HL-60/S4 treated with phorbol 12-myristate 13-acetate at 8.2 ng/mL for 4 days and 3 days (cell line): Measurements from ENCODE around the gene ARHGAP28.
"Not testable (repeated sequence)": the region's sequence is repeated elsewhere in the genome, so short reads cannot be mapped to it uniquely, and the experiment has no call there.

Experiments used
- in situ Hi-C: fragments of 300-500 bp; cut with MboI; formaldehyde crosslinking; loops from 2 replicates; pipeline ENCODE4 v1.15.0; 2022; ENCODE audit warnings: low sequenced_read_pairs

Gene ARHGAP28

DNA sequence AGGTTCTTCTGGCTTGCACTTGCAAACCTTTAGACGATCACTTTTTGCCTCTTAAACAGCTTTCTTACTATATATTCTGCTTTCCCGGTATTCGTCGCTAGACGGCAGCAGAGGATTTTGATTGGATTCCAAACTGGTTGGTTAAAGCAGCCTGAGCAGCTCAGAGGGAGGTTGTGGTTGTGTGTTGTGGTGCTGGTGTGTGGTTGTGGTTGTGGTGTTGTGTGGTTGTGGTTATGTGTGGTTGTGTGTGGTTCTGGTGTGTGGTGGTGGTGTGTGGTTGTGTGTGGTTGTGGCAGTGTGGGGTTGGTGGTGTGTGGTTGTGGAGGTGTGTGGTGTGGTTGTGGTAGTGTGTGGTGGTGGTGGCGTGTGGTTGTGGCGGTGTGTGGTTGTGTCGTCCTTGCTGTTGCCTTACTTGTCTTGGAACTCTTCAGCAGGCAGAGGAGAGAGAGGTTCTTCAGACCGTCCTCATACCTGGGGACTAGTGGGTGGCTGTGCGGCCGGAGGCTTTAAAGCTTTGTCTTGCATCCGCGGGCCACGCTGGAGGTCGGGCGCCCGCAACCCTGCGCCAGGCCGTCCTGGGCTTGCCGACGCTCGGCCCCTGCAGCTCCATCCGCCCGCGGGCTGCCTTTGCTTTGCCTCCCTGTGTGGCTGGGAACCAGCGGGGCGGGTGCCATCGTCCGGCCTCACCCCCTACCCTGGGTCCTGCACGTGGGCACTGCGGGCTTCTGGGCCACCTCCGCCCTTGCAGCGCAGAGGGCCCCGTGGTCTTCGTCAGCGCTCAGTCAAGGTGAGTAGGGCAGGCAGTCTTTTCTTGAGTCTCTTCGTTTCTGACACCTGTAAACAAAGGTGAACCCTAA is 190.8 kb downstream of the ARHGAP28 start:
- in situ Hi-C loops = no loop called here

DNA sequence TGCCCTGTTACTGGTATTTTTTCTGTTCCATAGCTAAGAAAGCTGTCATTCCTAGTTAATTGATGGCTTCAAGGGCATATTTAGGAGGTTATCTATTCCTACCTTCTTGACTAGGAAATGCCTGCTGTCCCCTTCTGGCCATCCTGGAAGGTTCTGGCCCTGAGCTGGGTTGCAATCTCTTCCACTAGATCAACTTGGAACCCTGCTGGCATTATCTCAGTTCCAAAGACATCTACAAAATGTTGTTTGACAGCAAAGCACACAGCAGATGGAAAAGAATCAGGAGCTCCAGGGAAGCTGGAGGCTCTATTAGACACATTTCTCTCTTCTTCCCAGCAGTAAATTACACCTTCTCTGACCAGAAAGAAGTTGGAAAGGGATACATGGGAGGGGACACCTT is 192.1 kb downstream of the ARHGAP28 start:
- in situ Hi-C loops = no loop called here

DNA sequence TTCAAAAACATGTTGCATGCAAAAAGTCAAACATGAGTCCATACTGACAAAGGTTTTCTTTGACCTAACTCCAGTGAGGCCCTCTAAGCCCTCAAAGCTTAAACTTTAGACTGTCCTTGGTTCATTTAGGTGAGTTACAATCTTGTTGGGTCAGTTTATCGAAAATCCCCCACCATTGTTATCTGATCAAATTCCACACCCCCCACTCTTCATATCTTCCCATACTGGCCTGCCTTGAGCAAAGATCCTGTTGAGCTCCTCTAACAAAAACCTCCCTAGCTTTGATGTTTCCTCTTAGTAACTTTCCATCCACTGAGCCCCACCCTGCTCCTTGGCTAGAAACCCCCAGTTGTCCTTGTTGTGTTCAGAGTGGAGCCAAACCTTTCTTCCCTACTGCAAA is 193.7 kb downstream of the ARHGAP28 start:
- in situ Hi-C loops = no loop called here

DNA sequence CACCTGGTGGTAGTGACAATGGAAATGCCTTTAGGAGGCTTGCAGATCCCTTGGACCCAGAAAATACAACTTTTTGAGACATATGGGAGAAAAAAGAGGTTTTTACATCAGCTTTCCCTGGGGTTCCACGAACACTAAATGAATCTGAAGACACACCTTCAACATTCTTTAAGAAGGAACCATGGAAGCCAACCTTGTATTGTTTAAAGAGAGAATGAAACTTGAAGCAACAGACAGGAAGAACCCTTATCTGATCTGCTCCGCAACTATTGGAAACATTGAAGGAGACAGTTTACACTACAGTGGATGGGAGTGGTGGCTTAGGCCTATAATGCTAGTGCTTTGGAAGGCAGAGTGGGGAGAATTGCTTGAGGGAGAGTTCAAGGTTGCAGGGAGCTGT is 197.6 kb downstream of the ARHGAP28 start:
- in situ Hi-C loops = no loop called here

DNA sequence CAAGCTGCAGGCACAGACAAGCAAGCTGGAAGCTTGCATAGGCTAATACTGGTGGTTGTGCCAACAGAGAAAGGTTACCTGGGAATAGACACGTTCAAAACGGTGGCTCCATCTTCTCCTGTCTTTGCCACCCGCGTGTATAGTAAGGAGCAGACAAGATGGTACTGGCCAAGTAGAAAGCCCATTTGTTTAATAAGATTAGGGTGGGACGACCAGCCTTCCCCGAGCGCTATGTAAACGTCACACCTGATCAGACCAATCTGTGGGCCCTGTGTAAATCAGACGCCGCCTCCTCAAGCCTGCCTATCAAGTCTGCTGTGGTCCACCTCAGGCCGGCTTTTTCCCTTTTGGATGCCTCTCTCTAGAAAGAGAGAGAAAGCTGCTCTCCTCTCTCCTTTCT is 198.8 kb downstream of the ARHGAP28 start:
- in situ Hi-C loops = no loop called here

DNA sequence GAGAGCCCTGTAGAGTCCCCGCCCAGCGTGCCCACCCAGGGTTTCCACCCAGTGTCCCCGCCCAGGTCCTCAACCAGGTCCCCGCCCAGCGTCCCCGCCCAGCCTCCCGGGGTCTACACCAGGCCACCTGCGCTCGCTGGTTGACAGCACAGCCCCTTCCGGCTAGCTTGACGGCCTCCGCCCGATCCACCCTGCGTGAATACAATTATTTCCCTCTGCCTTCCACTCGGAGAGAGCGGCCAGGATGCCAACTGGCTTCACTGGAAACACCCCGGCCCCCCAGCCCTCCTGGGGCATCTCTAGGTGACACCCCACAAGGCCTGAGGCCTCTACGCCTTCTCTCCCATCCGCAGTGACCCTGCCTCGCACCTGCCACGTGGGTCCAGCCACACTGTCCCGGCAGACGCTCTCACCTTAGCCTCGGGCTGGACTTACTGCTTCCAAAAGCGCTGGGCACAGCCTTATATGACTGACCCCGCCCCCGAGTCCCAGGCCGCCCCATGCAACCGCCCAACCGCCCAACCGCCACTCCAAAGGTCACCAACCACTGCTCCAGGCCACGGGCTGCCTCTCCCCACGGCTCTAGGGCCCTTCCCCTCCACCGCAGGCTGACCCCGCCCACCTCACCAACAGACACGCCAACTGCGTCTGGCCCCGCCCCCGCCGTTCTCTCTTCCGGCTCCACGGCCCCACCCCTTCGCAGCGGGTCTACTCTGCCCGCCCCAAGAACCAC is 200.0 kb downstream of the ARHGAP28 start:
- in situ Hi-C loops = no loop called here

DNA sequence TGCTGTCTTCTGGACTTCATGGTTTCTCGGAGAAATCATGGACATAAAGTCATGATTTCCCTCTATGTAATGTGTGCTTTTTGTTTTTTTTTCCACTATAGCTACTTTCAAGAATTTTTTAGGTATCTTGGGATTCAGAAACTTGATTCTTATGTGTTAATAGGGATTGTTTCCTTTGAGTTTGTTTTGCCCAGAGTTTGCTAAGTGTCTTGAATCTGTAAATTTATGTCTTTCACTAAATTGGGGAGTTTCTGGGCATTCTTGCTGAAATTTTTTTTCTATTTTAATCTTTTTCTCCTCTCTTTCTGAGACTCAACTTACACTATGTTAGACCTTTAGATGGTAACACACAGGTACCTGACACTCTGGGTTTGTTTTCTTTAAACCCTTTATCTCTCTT is 205.3 kb downstream of the ARHGAP28 start:
- in situ Hi-C loops = no loop called here

DNA sequence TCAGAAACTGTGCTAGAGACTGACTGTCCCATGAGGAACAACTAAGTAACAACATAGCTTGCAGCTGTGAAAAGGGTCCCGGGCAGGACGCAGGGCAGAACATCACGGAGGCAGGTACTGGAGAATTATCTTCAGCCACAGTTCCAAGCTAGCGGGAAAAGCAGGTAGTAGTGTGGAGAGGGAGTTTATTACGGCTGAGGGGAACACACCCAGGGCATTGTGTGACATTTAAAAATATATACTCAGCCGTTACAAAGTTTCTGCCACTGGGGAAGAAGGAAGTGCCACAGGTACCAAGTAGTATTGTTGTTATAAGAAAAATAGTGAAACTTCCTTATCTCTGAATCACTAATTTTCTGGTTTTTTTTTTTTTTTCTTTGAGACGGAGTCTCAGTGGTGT is 208.5 kb downstream of the ARHGAP28 start:
- in situ Hi-C loops = no loop called here

DNA sequence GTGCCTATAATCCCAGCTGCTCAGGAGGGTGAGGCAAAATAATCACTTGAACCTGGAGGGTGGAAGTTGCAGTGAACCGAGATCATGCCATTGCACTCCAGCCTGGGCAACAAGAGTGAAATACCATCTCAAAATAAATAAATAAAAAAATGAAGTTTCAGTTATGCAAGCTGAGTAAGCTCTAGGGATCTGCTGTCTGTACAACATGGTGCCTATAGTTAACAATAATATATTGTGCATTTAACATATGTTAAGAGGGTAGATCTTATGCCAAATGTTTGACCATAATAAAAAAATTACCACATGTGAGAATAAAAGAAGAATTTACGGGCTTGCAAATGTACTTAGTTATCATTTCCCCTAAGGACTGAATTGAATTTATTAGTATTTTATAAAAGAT is 208.9 kb downstream of the ARHGAP28 start:
- in situ Hi-C loops = not testable (repeated sequence)

DNA sequence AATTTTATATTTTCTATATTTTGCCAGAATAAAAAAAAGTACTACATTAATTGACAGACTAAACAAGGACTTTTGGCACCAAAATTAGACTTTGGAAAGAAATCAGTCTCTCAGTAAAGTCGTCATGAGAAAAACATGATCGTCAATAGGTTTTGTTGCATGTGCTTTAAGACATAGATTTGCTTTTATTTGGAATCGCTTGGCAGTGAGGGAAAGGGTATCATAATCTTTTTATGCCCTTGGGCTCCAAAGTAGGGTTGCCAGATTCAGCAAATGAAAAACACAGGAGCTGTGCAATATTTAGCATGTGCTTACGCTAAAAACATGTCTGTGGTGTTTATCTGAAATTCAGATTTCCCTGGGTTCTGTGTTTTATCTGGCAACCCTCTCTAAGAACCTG is 210.5 kb downstream of the ARHGAP28 start:
- in situ Hi-C loops = no loop called here

DNA sequence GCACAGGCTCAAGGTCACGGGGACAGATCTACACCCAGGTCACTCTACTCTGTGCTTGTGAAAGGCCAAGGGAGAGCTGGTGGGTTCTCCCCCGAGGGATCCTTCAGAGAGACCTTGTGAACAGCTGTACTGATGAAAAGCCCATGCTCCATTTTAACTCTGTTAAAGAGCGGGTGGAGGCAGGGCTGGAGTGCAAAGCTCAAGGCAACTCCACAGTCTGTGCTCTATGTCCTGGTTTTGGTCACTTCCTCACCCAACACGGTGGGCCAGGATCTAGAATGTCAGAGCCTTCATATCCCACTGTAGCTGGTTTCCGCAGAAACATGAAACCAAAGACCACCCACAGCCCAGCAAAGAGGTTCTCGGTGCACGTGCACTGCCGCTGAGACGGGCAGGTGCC is 210.9 kb downstream of the ARHGAP28 start:
- in situ Hi-C loops = no loop called here

DNA sequence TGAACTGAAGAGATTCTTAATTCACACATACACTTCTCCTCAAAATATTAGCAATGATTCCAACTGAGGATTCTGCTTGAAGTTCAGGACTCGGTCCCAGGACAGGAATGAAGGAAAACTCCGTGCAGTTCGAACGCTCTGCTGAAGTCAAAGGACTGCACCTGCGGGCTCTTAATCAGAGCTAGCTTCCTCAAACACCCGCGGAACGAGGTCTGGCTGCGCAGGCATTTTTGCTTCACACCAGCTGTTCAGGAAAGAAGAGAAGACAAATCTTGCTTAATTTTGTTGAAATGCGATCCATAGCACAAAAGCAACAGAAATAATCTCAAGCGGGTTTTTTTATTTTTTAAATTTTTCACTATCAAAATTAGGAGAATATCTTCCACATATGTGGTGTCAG is 212.5 kb downstream of the ARHGAP28 start:
- in situ Hi-C loops = no loop called here

DNA sequence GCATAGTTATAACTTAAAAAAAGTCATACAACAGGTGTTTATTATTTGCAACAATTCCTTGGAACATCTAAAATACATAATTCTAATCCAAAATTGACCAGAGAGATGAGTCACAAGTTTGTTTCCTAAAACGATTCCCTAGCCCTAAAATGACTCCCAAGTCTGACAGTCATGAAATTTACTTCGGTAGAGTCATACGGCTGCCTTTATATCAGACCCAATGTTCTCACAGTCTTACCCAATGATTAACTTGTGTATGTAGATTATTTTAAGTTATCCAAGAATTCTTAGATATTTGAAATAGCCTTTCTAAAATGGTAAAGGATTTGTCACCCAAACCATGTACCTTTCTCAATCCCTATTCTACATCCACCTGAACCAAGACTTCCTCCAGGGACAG is 213.2 kb downstream of the ARHGAP28 start:
- in situ Hi-C loops = no loop called here

DNA sequence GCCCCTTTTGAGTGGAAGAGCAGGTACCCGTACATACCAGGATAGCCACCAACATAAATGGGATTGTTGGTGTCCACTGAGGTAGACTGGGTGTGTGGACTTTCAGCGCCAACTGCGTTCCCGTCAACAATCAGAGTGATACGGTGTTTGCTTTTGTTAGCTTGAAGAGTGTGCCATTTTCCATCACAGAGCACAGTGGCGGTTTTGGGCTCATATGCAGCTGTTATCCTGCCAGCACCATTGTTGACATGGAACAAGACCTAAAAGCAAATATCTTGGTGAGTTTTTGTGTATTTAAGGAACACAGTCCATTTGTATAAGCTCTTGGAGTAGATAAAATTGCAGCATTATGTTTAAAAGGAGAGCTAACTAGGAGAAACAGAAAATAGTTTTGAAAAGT is 213.6 kb downstream of the ARHGAP28 start:
- in situ Hi-C loops = no loop called here

DNA sequence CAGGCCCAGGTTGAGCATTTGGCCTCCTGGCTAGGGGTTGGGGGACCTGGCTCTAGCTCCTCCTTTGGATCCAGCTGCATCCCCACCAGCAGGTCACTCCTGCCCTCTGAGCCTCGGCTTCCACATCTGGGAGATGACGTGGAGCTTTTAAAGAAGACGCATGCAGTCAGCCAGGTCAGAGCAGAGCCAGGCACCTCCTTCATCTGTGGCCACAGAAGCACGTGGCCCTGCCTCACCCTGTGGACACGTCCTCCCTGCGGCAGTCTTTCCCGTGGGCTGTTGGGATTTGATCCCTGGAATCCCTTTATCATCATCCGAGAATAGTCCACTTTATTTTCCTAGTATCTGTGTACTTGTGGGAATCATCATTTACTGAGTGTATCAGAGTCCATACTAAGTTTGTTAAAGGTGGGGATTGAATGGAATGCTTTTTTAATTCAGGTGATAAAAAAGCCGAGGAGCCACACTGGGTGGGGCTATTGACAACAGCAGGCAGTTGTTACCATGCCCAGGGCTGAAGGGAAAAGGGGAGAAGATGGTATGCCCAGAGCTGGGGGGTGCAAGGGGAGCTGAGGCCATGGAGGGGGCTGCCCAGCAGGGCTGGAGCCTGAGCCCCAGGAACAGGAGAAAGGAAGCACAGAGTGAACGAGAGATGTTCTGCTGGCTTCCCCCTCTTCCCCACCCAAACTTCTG is 218.0 kb downstream of the ARHGAP28 start:
- in situ Hi-C loops = no loop called here

DNA sequence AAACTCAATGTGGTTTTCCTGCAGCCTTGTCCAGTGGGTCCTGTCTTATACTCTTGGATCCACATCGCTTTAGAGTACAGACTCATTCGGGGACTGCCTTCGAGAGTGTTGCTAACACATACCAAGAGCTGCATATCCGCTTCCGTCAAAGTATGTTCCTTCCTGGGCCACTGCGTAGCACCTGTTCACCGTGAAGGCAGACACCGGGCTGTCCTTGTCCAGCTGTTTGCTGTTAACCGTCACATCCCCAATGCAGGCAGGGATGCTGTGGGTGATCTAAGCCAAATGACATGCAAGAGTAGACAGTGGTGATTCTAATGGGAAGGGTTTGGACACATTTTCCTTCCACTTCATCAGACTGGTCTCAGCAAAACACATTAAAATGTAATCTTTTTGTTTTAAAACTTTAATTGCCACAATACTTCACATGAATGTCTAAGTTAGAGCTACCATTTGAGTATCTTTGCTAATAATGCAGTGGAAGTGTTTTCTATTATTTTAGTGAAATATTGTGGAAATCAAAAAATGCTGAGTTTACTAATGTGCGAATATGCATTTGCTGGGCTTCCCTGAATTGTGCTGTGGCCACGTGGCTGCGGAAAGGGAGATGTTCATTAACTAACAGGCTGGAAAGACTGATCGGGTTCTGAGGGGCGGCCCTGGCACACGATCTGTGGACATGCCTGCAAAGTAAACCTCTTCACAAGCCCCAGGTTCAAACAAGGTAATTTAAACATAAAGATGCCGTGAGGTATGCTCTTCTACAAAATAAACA is 219.0 kb downstream of the ARHGAP28 start:
- in situ Hi-C loops = no loop called here

DNA sequence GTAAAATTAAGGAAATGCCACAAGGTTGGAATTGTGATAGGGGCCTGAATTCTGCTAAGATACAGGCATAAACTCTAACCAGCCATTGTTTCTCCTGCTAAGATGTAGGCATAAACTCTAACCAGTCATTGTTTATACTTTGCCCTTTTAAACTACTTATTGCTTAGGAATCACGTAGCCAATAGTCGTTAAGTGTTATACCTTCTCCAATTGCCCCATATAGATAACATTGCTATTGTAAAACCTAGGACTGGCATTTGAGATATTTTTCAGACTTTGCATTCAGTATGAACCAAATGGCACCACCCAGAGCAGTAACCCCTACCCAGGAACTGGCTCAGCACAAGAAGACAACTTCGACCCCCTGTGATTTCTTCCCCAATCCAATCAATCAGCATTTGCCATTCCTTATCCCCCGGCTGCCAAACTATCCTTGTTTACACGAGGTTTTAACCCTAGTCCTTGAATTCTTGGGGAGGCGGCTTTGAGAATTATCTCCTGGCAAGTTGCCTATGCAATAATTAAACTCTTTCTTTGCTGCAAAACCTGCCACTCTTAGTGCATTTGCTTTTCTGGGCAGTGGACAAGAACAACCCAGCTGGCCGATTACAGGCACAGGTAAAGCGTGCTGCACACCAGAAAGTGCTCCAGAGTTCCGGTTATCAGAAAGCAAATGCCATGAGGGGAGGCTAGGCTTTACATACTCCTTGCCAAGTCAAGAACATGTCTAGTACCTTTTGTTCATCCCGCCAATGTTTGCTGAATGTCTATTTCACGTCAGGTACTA is 220.5 kb downstream of the ARHGAP28 start:
- in situ Hi-C loops = no loop called here

DNA sequence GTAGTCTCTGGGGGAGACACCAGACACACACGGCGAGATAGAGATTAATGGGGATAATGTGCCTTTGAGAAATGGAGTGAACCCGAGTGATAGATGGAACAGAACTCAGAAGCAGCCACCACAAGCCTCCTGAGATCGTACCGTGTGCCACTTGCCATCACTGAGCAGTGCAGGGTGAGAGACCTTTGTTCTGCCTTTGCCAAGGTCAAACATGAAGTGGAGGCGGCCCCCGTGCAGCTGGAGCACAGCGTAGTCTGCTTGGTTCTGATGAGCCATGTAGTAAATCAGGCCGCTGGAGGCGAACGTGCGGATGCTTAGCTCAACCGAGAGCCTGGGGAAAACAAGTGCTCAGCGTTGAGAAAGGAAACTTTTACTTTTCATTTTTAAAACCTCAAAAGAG is 221.1 kb downstream of the ARHGAP28 start:
- in situ Hi-C loops = no loop called here

DNA sequence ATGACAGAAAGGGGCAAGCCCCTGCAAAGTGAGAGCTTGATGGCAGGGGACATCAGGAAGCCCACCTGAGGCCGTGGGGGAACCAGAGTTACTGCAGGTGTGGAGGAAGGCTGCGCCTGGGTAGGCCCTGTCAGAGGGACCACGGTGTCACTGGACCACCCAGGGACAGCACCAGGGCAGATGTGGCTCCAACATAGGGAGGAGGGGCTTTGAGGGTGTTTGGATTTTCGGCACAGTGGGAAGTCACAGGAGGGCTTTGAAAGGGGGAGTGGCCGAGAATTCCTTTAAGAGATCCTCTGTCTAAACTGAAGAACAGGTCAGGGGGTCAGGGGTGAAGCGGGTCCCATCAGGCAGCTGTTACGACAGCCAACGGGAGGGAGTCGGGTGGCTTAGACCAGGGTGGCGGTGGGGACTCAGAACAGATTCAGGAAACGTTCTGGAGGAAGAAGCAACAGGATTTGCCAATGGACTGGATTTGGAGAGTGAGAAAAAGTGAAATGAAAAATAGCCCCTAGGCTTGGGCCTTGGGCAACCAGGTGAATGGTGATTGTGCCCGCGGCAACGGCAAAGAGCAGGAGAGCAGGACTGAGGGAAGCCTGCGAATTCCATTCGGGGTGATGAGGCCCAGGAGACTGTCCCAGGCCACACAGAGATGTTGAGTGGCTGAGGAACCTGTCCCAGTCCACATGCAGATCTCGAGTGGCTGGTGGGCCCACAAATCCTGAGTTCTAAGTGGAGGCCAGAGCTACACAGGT is 222.0 kb downstream of the ARHGAP28 start:
- in situ Hi-C loops = no loop called here

DNA sequence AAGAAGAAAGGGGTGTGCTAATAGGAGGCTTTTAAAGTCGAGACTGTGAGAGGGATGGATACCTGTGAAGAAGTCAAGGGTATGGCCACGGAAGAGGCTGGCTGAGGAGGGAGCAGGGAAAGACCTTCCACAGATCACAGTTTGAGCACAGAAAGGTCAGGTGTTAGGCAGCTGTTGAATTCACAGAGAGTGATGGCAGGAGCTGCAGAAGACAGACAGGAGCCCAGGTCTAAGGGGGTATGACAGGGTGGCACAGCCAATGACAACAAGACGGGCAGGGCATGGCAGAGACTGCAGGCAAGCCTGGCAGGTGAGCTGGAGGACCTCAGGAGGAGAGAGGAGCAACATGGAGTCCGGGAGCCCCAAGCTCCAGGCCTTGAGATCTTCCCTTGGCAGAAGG is 225.0 kb downstream of the ARHGAP28 start:
- in situ Hi-C loops = no loop called here
